H1 (cell line): ENCODE data around the gene AMZ1. TPM values are rescaled to one million over a fixed set of nuclear protein-coding genes. Genes with fewer than 3 reads are reported as not detected.

Experiments
- CTCF ChIA-PET: fragments of 300-600 bp; sonication (Branson Sonifier 250); formaldehyde crosslinking; loops from one replicate; lab custom pipeline; 2021; ENCODE audit not compliant: partially characterized antibody; lab: Charles Lee
- POLR2A ChIA-PET: fragments of 300-600 bp; sonication (Branson Sonifier 250); formaldehyde crosslinking; loops from one replicate; lab custom pipeline; 2021; ENCODE audit warnings: inconsistent platforms; ENCODE audit not compliant: partially characterized antibody; lab: Charles Lee
- DNase-seq, 2 experiments: peaks; one replicate each; pipeline versions ENCODE4 v3.0.0 to v3.0.0-alpha.2; 2010 to 2022; ENCODE audit warnings: low spot score in 2 of 2, low read depth in 1 of 2, mixed read lengths in 1 of 2
- FAIRE-seq: peaks from 2 replicates; lab custom pipeline; 2011; peaks lifted over from hg19 to GRCh38; lab: Jason Lieb, UNC
- H2AFZ ChIP-seq: 2 replicates; pipeline ENCODE4 v1.8.1; 2012; ENCODE audit warnings: low read length, inconsistent platforms
- H2AK5ac ChIP-seq: 2 replicates; pipeline ENCODE4 v1.6.1; 2013; ENCODE audit warnings: low read depth, low read length
- H2BK120ac ChIP-seq: replicated peaks from 2 replicates; pipeline ENCODE3; 2013; ENCODE audit warnings: low read depth, low read length, inconsistent platforms
- H2BK12ac ChIP-seq: 2 replicates; pipeline ENCODE4 v1.6.1; 2013; ENCODE audit warnings: low read depth, low read length
- H2BK15ac ChIP-seq: 2 replicates; pipeline ENCODE4 v1.6.1; 2013; ENCODE audit warnings: low read length
- H2BK20ac ChIP-seq: 2 replicates; pipeline ENCODE4 v1.6.1; 2013; ENCODE audit warnings: low read length
- H2BK5ac ChIP-seq: 2 replicates; pipeline ENCODE4 v1.6.1; 2013; ENCODE audit warnings: low read depth, low read length
- H3K14ac ChIP-seq: 2 replicates; pipeline ENCODE4 v1.6.1; 2013; ENCODE audit warnings: inconsistent platforms; ENCODE audit not compliant: insufficient read length
- H3K18ac ChIP-seq: 2 replicates; pipeline ENCODE4 v1.6.1; 2013; ENCODE audit warnings: low read length; ENCODE audit errors: extremely low read depth
- H3K23ac ChIP-seq: 2 replicates; pipeline ENCODE4 v1.6.1; 2013; ENCODE audit warnings: inconsistent platforms; ENCODE audit not compliant: insufficient read length
- H3K23me2 ChIP-seq: 2 replicates; pipeline ENCODE4 v1.6.1; 2013; ENCODE audit warnings: low read depth, low read length
- H3K27ac ChIP-seq: 2 replicates; pipeline ENCODE4 v1.6.1; 2011; ENCODE audit warnings: low read depth, low read length, inconsistent platforms
- H3K27me3 ChIP-seq, 4 experiments: replicated peaks in 1 of 4; 1 replicate in 1 of 4; 2 replicates in 3 of 4; pipeline versions ENCODE4 v1.6.1 to v1.8.1; 2011 to 2013; ENCODE audit warnings: low read length in 3 of 4, mild to moderate bottlenecking in 3 of 4, inconsistent platforms in 2 of 4, mixed read lengths in 2 of 4, moderate library complexity in 1 of 4; ENCODE audit not compliant: control insufficient read depth in 3 of 4, insufficient read depth in 3 of 4; ENCODE audit errors: extremely low read depth in 1 of 4
- H3K36me3 ChIP-seq, 4 experiments: 2 replicates each; pipeline versions ENCODE4 v1.6.1 to v1.8.1; 2011 to 2013; ENCODE audit warnings: mild to moderate bottlenecking in 4 of 4, low read length in 3 of 4, moderate library complexity in 2 of 4, control low read depth in 1 of 4, inconsistent platforms in 1 of 4; ENCODE audit not compliant: insufficient read depth in 4 of 4, control insufficient read depth in 2 of 4
- H3K4ac ChIP-seq: replicated peaks from 2 replicates; pipeline ENCODE3; 2013; ENCODE audit warnings: low read length, low read depth, mixed read lengths, inconsistent platforms; ENCODE audit not compliant: insufficient read length
- H3K4me1 ChIP-seq, 4 experiments: replicated peaks in 1 of 4; 1 replicate in 1 of 4; 2 replicates in 3 of 4; pipeline versions ENCODE4 v1.6.1 to v1.8.1; 2011 to 2013; ENCODE audit warnings: low read length in 3 of 4, inconsistent platforms in 2 of 4, mixed read lengths in 1 of 4; ENCODE audit not compliant: insufficient read depth in 4 of 4, control insufficient read depth in 3 of 4
- H3K4me2 ChIP-seq, 2 experiments: 2 replicates each; pipeline versions ENCODE4 v1.6.1 to v1.8.1; 2011 to 2013; ENCODE audit warnings: low read depth in 2 of 2, low read length in 2 of 2, control low read depth in 1 of 2, inconsistent platforms in 1 of 2, mild to moderate bottlenecking in 1 of 2; ENCODE audit not compliant: insufficient read depth in 1 of 2
- H3K4me3 ChIP-seq, 4 experiments: fragments of 200-600, 300-600 bp in 1 of 4; sonication (generic), shearing (Covaris generic), sonication (Bioruptor Twin) in 1 of 4; 2 replicates each; pipeline versions ENCODE4 v1.5.1 to v1.8.1; 2011 to 2016; ENCODE audit warnings: low read length in 4 of 4, low read depth in 3 of 4, control low read depth in 2 of 4, inconsistent platforms in 2 of 4, mild to moderate bottlenecking in 2 of 4, mixed read lengths in 1 of 4, moderate library complexity in 1 of 4; ENCODE audit not compliant: insufficient read depth in 2 of 4; ENCODE audit errors: extremely low read depth in 1 of 4
- H3K56ac ChIP-seq: replicated peaks from 2 replicates; pipeline ENCODE3; 2013; ENCODE audit warnings: low read depth, mild to moderate bottlenecking, mixed read lengths, low read length, inconsistent platforms; ENCODE audit not compliant: insufficient read length
- H3K79me1 ChIP-seq: 2 replicates; pipeline ENCODE4 v1.6.1; 2013; ENCODE audit warnings: low read depth, low read length, control low read depth
- H3K79me2 ChIP-seq, 2 experiments: 2 replicates each; pipeline versions ENCODE4 v1.6.1 to v1.8.1; 2012 to 2013; ENCODE audit warnings: low read length in 2 of 2, mild to moderate bottlenecking in 2 of 2, inconsistent platforms in 1 of 2; ENCODE audit not compliant: insufficient read depth in 2 of 2, control insufficient read depth in 1 of 2
- H3K9ac ChIP-seq, 4 experiments: replicated peaks in 1 of 4; 1 replicate in 1 of 4; 2 replicates in 3 of 4; pipeline versions ENCODE4 v1.6.1 to v1.8.1; 2011 to 2013; ENCODE audit warnings: low read depth in 3 of 4, low read length in 3 of 4, control low read depth in 2 of 4, mild to moderate bottlenecking in 2 of 4, moderate library complexity in 2 of 4, inconsistent platforms in 1 of 4; ENCODE audit errors: extremely low read depth in 1 of 4
- H3K9me3 ChIP-seq, 2 experiments: 2 replicates each; pipeline versions ENCODE4 v1.6.1 to v1.8.1; 2012 to 2013; ENCODE audit warnings: mild to moderate bottlenecking in 2 of 2, moderate library complexity in 2 of 2, control low read depth in 1 of 2, inconsistent platforms in 1 of 2, low read depth in 1 of 2, low read length in 1 of 2, mixed read lengths in 1 of 2; ENCODE audit not compliant: insufficient read depth in 2 of 2
- H4K20me1 ChIP-seq, 2 experiments: replicated peaks in 1 of 2; 2 replicates each; pipeline versions ENCODE3 to v1.8.1; 2011 to 2013; ENCODE audit warnings: inconsistent platforms in 2 of 2, low read length in 2 of 2, mild to moderate bottlenecking in 1 of 2; ENCODE audit not compliant: insufficient read depth in 2 of 2, control insufficient read depth in 1 of 2
- H4K5ac ChIP-seq: 2 replicates; pipeline ENCODE4 v1.6.1; 2013; ENCODE audit warnings: low read length, low read depth, mixed read lengths, inconsistent platforms; ENCODE audit not compliant: insufficient read length
- H4K8ac ChIP-seq: 2 replicates; pipeline ENCODE4 v1.8.0; 2013; ENCODE audit warnings: mild to moderate bottlenecking, moderate library complexity, low read length, inconsistent platforms; ENCODE audit not compliant: insufficient read depth; ENCODE audit errors: extremely low read depth
- H4K91ac ChIP-seq: replicated peaks from 2 replicates; pipeline ENCODE3; 2013; ENCODE audit warnings: low read length, mixed read lengths, inconsistent platforms; ENCODE audit not compliant: insufficient read length
- EGR1 ChIP-seq: IDR thresholded peaks from 2 replicates; pipeline ENCODE4 v1.6.1; 2011; ENCODE audit warnings: low read depth, low read length, borderline replicate concordance
- HDAC2 ChIP-seq, 2 experiments: fragments of 300-600 bp in 1 of 2; sonication (generic) in 1 of 2; IDR thresholded peaks; 2 replicates each; pipeline ENCODE4 v1.6.1; 2011 to 2012; ENCODE audit warnings: low read depth in 2 of 2, low read length in 2 of 2, mild to moderate bottlenecking in 2 of 2, moderate library complexity in 2 of 2, borderline replicate concordance in 1 of 2, inconsistent platforms in 1 of 2
- JUND ChIP-seq: IDR thresholded peaks from 2 replicates; pipeline ENCODE4 v1.6.1; 2011; ENCODE audit warnings: mild to moderate bottlenecking, improper control_type of control experiment, low read length
- MAX ChIP-seq: IDR thresholded peaks from 2 replicates; pipeline ENCODE4 v1.6.1; 2012; ENCODE audit warnings: inconsistent platforms
- SIN3A ChIP-seq, 2 experiments: IDR thresholded peaks in 1 of 2; conservative IDR thresholded peaks in 1 of 2; 2 replicates each; pipeline ENCODE4 v1.6.1; 2011 to 2012; ENCODE audit warnings: low read length in 2 of 2, improper control_type of control experiment in 1 of 2, low read depth in 1 of 2, mild to moderate bottlenecking in 1 of 2
- YY1 ChIP-seq: IDR thresholded peaks from 2 replicates; pipeline ENCODE4 v1.6.1; 2011; ENCODE audit warnings: low read depth, mild to moderate bottlenecking, low read length
- WGBS, 2 experiments: shearing (Covaris generic) in 1 of 2; methylation state at CpG; one replicate each; pipeline versions ENCODE4 v1.1.6 to v1.1.7; 2013 to 2015; ENCODE audit warnings: low lambda C conversion rate in 2 of 2, mixed read lengths in 2 of 2, inconsistent platforms in 1 of 2, low coverage in 1 of 2, missing lambda C conversion rate in 1 of 2; ENCODE audit not compliant: insufficient replicate concordance in 2 of 2, insufficient coverage in 1 of 2, insufficient read length in 1 of 2; ENCODE audit errors: extremely low coverage in 1 of 2, missing lambda C conversion rate in 1 of 2; 5-methylcytosine and 5-hydroxymethylcytosine counted together
- polyA plus RNA-seq, 7 experiments: library from polyadenylated mRNA; depleted of rRNA in 3 of 7; stranded (reverse) in 5 of 7; unstranded in 2 of 7; fragments of >200 nt in 5 of 7; fragments of 200-250 nt in 2 of 7; gene quantifications; 1 replicate in 5 of 7; 2 replicates in 1 of 7; 4 replicates in 1 of 7; pipeline versions ENCODE4 v1.2.1 to v1.2.3, GENCODE V29; 2011 to 2013; ENCODE audit warnings: missing spikeins in 2 of 7, mixed read lengths in 2 of 7
- total RNA-seq: library from RNA; stranded (reverse); fragmentation: NEBNext Ultra II Directional; extraction: Animal tissue kit (Norgen Biotek cat#: 25700); gene quantifications from 2 replicates; pipeline ENCODE4 v1.2.1, GENCODE V29; 2021

Gene AMZ1
- total and polyA plus RNA-seq, 2 of the 8 experiments (the other 6 are each of a cell fraction or from before 2014, with no cell fraction given): 0.59 to 1.4 TPM

- no peak for FAIRE-seq
- no peak overlapping the region for H2AK5ac ChIP-seq
- DNase-seq: peak in 1 of 2 experiments; percentile 81
- H3K56ac ChIP-seq: no peak overlapping the region
- H4K91ac ChIP-seq: peak overlapping the region; percentile 97
- CTCF ChIA-PET: interaction anchor here (0.5 to 3.7 kb wide), 5 partner anchors 12 to 46 kb away, joined by 4 to 26 read pairs (median 4); no protein-coding TSS in a partner anchor
- H3K18ac ChIP-seq: peak overlapping the region; percentile 98
- H2BK120ac ChIP-seq: no peak overlapping the region
- peaks cover 3 to 29% (median 23%) of the 10 kb centered on the region in 4 experiments for H3K4me1 ChIP-seq
- H2AFZ ChIP-seq: no peak overlapping the region
- no peak overlapping the region for H2BK20ac ChIP-seq
- H3K79me2 ChIP-seq: peaks cover 0 to 27% of the 10 kb centered on the region in 2 experiments; a peak in 2 of 4 replicates
- peak overlapping the region; percentile 8 to 25; a peak in 2 of 4 replicates for H3K4me2 ChIP-seq
- peaks cover 0 to 33% (median 16%) of the 10 kb centered on the region in 4 experiments; a peak in 7 of 8 replicates for H3K36me3 ChIP-seq
- H4K5ac ChIP-seq: peak overlapping the region; percentile 58
- peak overlapping the region; percentile 67 for H2BK5ac ChIP-seq
- no peaks in the 10 kb centered on the region for H3K9me3 ChIP-seq
- H3K4ac ChIP-seq: peak overlapping the region; percentile 94
- H3K27ac ChIP-seq: peak overlapping the region; percentile 37; the same call in 1 of the 2 replicates
- no peaks in the 10 kb centered on the region for H3K23me2 ChIP-seq
- TF ChIP-seq JUND (no peak), MAX (peak; percentile 79), YY1 (no peak), SIN3A (conservative IDR thresholded peaks at IDR 0.05 in 1 of 2, IDR thresholded peaks at IDR 0.05 in 1 of 2; ENCODE audit: low read depth in 1 of 2, low read length in 2 of 2) (0 out of 4 replicates have a peak, but pooled peaks of 1 of the 2 experiments have one; percentile 26), HDAC2 (IDR thresholded peaks at IDR 0.05; ENCODE audit: borderline replicate concordance in 1 of 2, low read depth in 2 of 2, low read length in 2 of 2) (no peak), EGR1 (no peak)
- H3K14ac ChIP-seq: no peak overlapping the region
- no peak overlapping the region for H3K23ac ChIP-seq
- peaks cover 13% of the 10 kb centered on the region; the same call in 1 of the 2 replicates for H3K79me1 ChIP-seq
- no peak overlapping the region for H3K9ac ChIP-seq
- H3K4me3 ChIP-seq: peak overlapping the region in 1 of 4 experiments; percentile 22; a peak in 1 of 8 replicates
- H2BK15ac ChIP-seq: peak overlapping the region; percentile 46; the same call in 1 of the 2 replicates
- H2BK12ac ChIP-seq: no peak overlapping the region
- POLR2A ChIA-PET: interaction anchor here (1.1 to 6.8 kb wide), 5 partner anchors 9 to 122 kb away, joined by 3 to 52 read pairs (median 6); partner anchors contain the start of gene TTYH3
- WGBS, 2 experiments: 83% methylated on average over 34 of the region's 73 CpGs; no CpG with 5 or more reads in 1 of the 2 experiments
- H3K27me3 ChIP-seq: no peaks in the 10 kb centered on the region
- H4K8ac ChIP-seq: peak overlapping the region; percentile 88; the same call in 1 of the 2 replicates
- peaks cover 21 to 40% of the 10 kb centered on the region in 2 experiments for H4K20me1 ChIP-seq
These were observed 41.1 kb upstream of the AMZ1 start for GRCh38 chr7:2646680-2647571.
